Limb (tissue), 2 donors: Measurements from ENCODE around the gene FUCA1.
"Not testable (repeated sequence)": the region's sequence is repeated elsewhere in the genome, so short reads cannot be mapped to it uniquely, and the experiment has no call there.

Source experiments
- DNase-seq, 2 donors: peaks; one replicate each; pipeline ENCODE4 v3.0.0-alpha.2; 2016; ENCODE audit errors: extremely low spot score in 2 of 2

Gene FUCA1

GRCh38 chr1:23802809-23803342, 65.2 kb downstream of the FUCA1 start:
- not testable (repeated sequence) for DNase-seq

- no peak for DNase-seq
These were observed 66.2 kb downstream of the FUCA1 start for GRCh38 chr1:23801876-23802275.

- no peak for DNase-seq
These were observed 66.7 kb downstream of the FUCA1 start for GRCh38 chr1:23801338-23801748.

GRCh38 chr1:23800400-23801337, 67.4 kb downstream of the FUCA1 start, which contains the start of gene GALE:
TSS of gene GALE (minus strand) at chr1:23800754. CDS start at chr1:23799007, 1,747 bp downstream.
- peak; percentile 93 to 98 for DNase-seq

GRCh38 chr1:23799570-23800399, 68.3 kb downstream of the FUCA1 start:
- peak; percentile 20 to 67 for DNase-seq

GRCh38 chr1:23799255-23799569, 68.9 kb downstream of the FUCA1 start:
- DNase-seq: no peak

- DNase-seq: no peak
These were observed 69.4 kb downstream of the FUCA1 start for GRCh38 chr1:23798662-23799142.

GRCh38 chr1:23797478-23798448, 70.3 kb downstream of the FUCA1 start:
- no peak for DNase-seq

GRCh38 chr1:23796466-23797271, 71.4 kb downstream of the FUCA1 start:
- no peak for DNase-seq

GRCh38 chr1:23795676-23796465, 72.2 kb downstream of the FUCA1 start:
- DNase-seq: no peak
